HG03280 (cell line): ENCODE results near the gene LGALS9B.
"Not testable (repeated sequence)": the region's sequence is repeated elsewhere in the genome, so short reads cannot be mapped to it uniquely, and the experiment has no call there.

Experiments used
- ATAC-seq: cut with Tn5 transposase; IDR thresholded peaks from one replicate; pipeline ENCODE4 v1.9.1; 2021; ENCODE audit warnings: mild to moderate bottlenecking, moderate library complexity; ENCODE audit not compliant: unreplicated experiment

LGALS9B gene

GRCh38 chr17:20469107-20469506 lies 1.8 kb upstream of the LGALS9B start:
- ATAC-seq, result not testable (repeated sequence)

GRCh38 chr17:20466999-20467398 lies 340 bp downstream of the LGALS9B start:
- ATAC-seq, result not testable (repeated sequence)

DNA sequence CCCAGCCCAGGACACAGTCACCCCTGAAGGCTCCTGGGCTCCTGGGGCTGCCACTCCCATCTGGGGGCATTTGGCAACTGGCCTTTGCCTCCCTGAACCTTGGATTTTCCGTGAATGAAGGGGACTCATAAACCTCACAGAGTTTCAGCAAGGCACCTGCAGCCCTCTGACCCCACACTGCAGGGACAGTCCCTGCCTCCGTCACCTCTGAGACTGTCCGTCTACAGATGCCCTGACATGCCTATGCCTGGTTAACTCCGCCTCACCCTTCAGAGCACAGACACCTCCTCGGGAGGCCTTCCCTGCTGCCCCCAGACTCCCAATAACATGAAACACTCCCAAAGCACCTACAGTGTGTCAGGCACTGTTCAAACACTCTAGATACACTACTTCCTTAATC lies 786 bp downstream of the LGALS9B start:
- ATAC-seq, result not testable (repeated sequence)

GRCh38 chr17:20465535-20465934 lies 1.8 kb downstream of the LGALS9B start:
- not testable (repeated sequence) for ATAC-seq

DNA sequence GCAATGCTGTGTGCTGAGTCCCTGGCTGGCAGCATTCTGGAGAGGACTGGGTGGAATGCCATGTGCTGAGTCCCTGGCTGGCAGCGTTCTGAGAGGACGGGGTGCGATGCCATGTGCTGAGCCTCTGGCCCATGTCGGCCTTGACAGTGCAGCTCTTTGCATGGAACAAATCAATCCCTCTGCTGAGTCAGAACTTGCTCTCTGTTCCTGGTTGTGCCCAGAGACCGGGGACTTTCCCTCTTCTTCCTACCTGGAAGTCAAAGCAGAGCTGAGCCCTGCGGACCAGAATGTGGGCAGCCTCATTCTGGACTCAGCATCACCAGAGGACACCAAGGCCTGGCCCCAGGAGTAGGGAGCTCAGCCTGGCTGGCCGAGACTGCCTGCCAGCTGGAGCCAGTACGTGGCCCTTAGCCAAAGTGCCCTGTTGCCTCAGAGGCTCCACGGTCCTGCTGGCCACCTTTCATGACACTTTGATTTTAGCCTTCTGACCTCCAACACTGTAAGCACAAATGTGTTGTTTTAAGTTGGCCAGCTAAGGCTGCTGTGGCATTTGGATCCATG lies 2.4 kb downstream of the LGALS9B start:
- ATAC-seq, result not testable (repeated sequence)

- ATAC-seq, result not testable (repeated sequence)
Measured at GRCh38 chr17:20462158-20462557, 5.2 kb downstream of the LGALS9B start.

- ATAC-seq, result not testable (repeated sequence)
Measured at GRCh38 chr17:20457848-20458381, 9.4 kb downstream of the LGALS9B start.

- ATAC-seq, result not testable (repeated sequence)
Measured at GRCh38 chr17:20455106-20455505, 12.2 kb downstream of the LGALS9B start.

DNA sequence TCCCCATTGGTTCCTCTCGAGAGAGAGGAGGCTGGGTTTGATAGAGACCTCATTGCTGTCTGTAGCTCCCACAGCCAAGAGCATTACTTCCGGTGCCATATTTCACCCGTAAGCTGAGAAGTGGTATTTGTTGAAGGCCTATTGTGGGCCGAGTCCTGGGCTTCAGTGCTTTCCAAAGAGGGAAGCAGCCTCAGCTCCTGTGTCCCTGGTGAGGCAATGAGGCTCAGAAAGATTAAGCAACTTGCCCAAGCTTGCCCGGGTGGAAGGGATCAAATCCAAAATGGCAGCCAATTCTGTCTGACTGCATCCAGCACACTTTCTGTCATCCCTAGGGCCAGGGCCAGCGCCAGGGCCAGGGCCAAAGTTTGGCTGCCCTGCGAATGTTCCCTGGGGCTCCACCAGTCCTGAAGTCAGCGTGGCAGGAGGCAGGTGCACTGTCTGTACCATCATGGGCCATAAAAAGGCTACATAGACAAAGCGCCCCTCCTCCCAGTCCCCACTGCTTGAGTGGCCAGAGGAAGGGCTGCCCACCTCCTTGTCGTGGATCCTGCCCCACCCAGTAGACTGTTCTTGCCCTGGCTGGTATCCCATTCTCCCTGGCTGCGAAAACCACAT lies 13.4 kb downstream of the LGALS9B start:
- ATAC-seq, result not testable (repeated sequence)

DNA sequence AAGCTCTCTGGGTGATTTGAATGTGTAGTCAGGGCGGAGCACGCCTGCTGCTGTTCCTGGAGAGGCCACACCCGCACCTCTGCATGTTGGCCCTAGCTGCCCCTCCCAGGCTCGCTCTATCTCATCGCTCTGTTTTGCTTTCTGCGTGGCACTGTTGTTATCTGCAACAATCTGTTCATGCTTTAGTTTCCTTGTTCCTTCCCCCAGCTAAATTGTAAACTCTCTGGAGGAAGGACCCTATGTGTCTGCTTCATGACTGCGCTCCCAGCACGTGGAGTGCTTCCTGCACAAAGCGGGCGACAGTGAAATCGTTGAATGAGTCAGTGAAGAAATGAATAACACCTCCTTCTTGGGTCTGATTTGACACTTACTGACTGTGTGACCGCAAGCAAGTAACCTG lies 16.5 kb downstream of the LGALS9B start:
- ATAC-seq, result not testable (repeated sequence)

DNA sequence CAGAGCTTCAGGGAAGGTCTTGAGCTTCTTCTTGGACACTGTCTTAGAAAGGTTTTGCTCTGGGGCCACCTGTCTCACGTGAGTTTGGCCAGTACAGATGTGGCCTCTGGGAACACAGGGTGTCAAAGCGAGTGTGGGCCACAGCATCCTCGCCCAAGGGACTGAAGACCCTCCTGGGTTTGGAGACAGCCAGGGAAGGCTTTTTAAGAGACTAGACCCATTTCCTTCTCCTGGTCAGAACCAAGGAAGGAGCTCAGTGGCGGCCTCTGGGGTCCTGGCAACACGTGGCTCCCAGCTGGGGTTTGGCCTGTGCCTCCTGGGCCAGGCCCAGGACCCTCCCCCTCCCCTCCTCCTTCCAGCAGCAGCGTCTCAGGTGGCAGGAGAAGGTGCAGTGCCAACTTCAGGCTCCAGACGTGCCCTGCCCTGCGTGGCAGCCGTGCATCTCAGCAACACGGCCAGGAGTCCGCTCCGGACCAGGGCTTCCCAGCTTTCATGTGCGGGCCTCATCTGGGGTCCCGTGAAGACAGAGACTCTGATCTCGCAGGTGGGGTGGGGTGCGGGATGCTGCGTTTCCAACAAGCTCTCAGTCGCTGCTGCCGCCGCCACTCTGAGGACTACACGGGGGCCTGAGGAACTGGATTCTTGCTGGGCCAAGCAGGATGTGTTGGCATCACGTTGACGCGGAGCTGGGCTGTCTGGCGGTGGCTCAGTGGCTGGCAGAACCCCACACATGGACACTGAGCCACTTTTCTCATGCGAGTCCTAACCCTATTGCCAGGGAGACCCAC lies 19.6 kb downstream of the LGALS9B start:
- not testable (repeated sequence) for ATAC-seq

DNA sequence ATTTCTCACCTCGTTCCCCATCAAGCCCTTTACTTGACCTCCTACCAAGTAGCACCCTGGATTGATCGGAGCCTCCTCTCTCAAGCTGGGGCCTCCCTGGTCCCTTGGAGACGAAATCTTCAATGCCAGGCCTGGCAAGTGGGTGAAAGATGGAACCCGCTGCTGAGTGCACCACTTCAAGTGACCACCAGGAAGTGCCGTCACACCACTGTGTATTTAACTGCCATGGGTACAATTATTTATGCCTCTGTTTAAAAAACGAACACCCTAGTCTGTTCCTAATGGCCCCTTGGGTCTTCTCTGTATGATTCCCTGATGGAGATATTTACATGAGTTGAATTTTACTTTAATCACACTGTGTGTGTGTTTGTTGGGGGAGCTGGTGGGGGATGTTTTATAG lies 20.4 kb downstream of the LGALS9B start:
- not testable (repeated sequence) for ATAC-seq

- not testable (repeated sequence) for ATAC-seq
Measured at GRCh38 chr17:20444581-20445236, 22.6 kb downstream of the LGALS9B start.

DNA sequence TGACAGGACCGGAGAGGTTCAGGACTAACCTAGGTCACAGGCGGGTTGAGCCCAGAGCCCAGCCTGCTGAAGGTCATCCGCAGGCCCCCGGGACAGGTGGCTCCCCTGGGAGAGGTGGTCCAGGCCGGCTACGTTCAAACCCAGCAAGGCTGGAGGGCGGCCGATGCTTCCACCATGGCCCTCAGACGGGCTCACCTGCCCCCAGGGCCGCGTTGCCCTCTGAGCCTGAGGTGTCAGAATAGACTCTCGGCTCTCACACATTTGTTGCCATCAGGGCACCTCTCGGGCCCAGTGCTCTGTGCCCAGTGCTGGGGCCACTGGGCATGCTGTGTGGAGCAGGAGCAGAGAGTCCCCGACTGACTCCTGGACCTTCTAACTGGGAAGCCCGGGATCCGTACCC lies 23.2 kb downstream of the LGALS9B start:
- not testable (repeated sequence) for ATAC-seq

DNA sequence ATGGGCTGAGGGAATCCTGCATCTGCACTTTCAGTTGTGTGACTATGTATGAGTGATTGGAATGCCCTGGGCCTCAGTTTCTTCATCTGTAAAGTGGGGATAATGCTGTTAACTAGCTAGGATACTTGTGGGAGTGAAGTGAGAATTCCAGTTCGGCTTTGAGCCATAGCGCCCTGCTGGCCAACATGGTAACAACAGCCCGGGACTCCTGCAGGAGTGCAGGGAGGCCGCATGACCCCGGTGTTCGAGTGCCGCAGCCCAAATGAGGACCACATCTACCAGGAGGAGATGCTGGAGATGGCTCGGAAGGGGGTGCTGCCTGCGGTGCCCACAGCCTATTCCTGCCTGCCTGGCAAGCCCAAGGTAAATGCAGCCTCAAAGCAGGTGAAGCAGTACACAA lies 23.7 kb downstream of the LGALS9B start:
- not testable (repeated sequence) for ATAC-seq

GRCh38 chr17:20440665-20441064 lies 26.7 kb downstream of the LGALS9B start:
- not testable (repeated sequence) for ATAC-seq

GRCh38 chr17:20435166-20435565 lies 32.2 kb downstream of the LGALS9B start:
- not testable (repeated sequence) for ATAC-seq

DNA sequence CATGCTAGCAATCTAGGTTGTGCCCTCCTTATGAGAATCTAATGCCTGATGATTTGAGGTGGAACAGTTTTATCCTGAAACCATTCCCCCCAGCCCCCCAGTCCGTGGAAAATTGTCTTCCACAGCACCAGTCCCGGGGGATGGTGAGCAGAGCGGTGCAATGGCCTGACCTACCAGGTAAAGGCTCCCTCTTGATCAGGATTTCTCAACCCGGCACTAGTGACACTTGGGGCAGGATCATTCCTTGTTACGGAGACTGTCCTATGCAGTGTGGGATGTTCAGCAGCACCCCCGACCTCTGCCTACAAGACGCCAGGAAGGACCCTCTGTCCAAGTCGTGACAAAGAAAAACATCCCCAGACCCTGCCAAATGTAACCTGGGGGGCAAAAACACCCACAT lies 34.0 kb downstream of the LGALS9B start:
- ATAC-seq, result not testable (repeated sequence)

- ATAC-seq, result not testable (repeated sequence)
Measured at GRCh38 chr17:20427264-20427663, 40.1 kb downstream of the LGALS9B start.

DNA sequence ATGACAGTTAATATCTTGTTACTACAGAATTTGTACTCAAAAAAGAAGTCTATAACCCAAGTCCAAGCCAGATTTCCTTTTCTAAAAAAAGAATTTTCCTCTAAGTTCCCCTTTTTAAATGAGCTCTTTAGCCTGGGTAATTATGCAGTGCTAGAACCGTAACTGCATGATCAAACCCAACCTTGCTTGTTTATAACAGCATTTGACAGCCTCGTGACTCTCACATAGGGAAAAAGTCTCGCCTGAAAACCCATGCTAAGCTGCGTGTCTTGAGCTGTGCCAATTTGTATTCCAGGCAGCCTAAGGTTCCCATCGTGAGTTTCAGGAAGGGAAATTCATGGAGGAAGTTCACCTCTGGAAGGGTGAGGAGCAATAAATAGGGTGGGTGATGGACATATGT lies 44.5 kb downstream of the LGALS9B start:
- ATAC-seq, result not testable (repeated sequence)

DNA sequence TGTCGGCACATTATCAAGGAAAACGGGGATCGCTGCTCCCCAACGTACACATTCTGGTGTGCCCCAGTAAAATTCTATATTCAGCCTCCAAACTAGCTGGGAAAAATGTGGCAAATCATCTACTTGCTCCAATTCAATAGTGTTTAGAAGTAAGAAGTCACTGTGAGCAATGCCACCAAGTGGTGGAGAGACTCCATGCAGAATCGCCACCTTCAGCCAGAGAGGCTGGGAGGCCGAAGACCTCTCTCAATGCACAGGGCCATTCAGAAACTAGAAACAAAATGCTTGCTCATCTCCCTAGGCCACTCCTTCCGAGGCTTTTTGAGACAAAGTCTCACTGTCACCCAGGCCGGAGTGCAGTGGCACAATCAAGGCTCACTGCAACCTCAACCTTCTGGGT lies 48.5 kb downstream of the LGALS9B start:
- ATAC-seq, result not testable (repeated sequence)
